HEK293 (cell line): ENCODE measurements around the gene GBX2.

Experiments
- CTCF ChIP-seq: fragments of 450-650 bp; formaldehyde crosslinking; IDR thresholded peaks from 2 replicates; pipeline ENCODE4 v1.5.1; 2016; ENCODE audit warnings: missing biosample characterization, missing genetic modification characterization
- YY1 ChIP-seq: fragments of 450-650 bp; formaldehyde crosslinking; IDR thresholded peaks from 2 replicates; pipeline ENCODE4 v1.5.1; 2018; ENCODE audit warnings: missing biosample characterization, missing genetic modification characterization
- ZBTB10 ChIP-seq: fragments of 450-650 bp; formaldehyde crosslinking; IDR thresholded peaks from 2 replicates; pipeline ENCODE4 v1.5.1; 2016; ENCODE audit warnings: missing biosample characterization, missing genetic modification characterization
- ZBTB26 ChIP-seq: fragments of 450-650 bp; formaldehyde crosslinking; optimal IDR thresholded peaks from 2 replicates; pipeline ENCODE3; 2016; ENCODE audit warnings: missing biosample characterization, mild to moderate bottlenecking, missing genetic modification characterization
- ZNF544 ChIP-seq: fragments of 450-650 bp; formaldehyde crosslinking; IDR thresholded peaks from 2 replicates; pipeline ENCODE4 v1.5.0; 2017; ENCODE audit warnings: missing biosample characterization, missing genetic modification characterization
- ZNF561 ChIP-seq: fragments of 450-650 bp; IDR thresholded peaks from 2 replicates; pipeline ENCODE4 v1.5.1; 2018; ENCODE audit warnings: missing biosample characterization, missing genetic modification characterization, borderline replicate concordance
- ZNF768 ChIP-seq: fragments of 450-650 bp; formaldehyde crosslinking; IDR thresholded peaks from 2 replicates; pipeline ENCODE4 v1.5.1; 2018; ENCODE audit warnings: missing biosample characterization, mild to moderate bottlenecking, missing genetic modification characterization
- ZNF843 ChIP-seq: fragments of 450-650 bp; formaldehyde crosslinking; IDR thresholded peaks from 2 replicates; pipeline ENCODE4 v1.5.1; 2016; ENCODE audit warnings: missing biosample characterization, missing genetic modification characterization

- TF ChIP-seq ZNF768 (no peak), CTCF (no peak), ZNF561 (no peak), ZNF544 (tag by site-specific recombination) (no peak), ZBTB26 (no peak), ZNF843 (tag by site-specific recombination) (no peak), ZBTB10 (tag by site-specific recombination) (no peak), YY1 (no peak)
Observed at GRCh38 chr2:236209535-236209934, 41.3 kb upstream of the GBX2 start.
